Activated CD8-positive, alpha-beta memory T cell treated with anti-CD3 and anti-CD28 coated beads, Interleukin-2, amount 50 U/mL, for 1 hour (primary cell): ENCODE measurements around the gene CYTL1.
"Not testable (repeated sequence)": the region's sequence is repeated elsewhere in the genome, so short reads cannot be mapped to it uniquely, and the experiment has no call there.

ENCODE experiments used
- DNase-seq: peaks from one replicate; pipeline ENCODE4 v3.0.0-alpha.2; 2020; ENCODE audit errors: extremely low read depth

The CYTL1 gene

DNA sequence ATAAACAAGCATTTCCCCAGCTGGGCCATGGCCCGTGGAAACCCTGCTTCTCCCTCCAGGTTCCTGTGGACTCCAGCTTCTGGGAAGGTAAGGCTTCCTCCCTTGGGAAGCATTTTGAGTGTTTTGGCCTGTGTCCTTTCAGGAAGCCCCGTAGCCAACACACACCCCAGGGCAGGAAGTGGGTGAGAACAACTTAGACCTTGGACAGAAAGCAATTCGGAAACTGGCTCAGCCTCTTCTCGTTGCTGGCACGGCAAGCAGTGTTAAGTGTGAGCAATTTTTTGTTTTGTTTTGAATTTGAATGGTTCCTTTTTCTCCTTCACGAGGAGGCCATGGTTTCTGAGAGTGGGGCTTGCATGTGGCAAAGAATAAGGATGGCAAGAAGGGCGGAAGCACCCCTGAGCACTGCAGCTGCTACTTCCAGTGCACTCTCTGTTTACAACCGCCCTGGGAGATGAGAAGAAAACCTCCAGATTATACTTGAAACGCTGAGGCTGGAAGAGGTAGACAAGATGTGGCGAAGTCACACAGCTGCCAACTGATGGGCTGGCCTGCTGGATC lies 14.1 kb upstream of the CYTL1 start:
- DNase-seq = no peak

DNA sequence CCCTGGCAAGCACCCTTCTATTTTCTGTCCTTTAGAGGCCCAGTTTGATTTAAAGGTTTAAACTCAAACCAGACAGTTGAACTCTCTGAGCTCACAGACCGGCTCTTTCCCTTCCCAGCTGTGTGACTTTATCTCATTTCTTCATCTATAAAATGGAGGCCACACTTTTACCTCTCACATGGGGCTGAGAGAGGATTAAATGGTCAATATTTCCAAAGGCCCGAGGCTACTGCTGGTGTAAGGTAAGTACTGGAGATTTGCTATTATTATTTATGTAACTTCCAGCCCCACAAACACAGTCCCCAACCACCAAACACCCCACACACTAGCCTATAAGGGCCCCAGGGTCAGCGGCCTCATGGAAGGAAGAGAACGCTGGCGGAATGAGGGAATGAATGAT lies 13.6 kb upstream of the CYTL1 start:
- no peak for DNase-seq

DNA sequence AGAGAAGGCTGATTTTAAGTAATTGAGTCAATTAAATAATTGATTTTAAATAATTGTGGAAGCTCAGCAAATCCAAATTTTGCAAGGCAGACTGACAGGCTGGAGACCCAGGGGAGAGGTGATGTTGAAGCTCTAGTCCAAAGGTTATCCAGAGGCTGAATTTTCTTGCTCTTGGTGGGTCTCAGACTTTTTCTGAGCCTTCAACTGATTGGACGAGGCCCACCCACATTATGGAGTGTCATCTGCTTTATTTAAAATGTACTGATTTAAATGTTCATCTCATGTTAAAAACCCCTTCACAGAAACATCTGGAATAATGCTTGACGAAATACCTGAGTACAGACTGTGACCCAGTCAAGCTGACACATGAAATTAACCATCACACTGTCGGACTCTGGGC lies 11.7 kb upstream of the CYTL1 start:
- DNase-seq = no peak

DNA sequence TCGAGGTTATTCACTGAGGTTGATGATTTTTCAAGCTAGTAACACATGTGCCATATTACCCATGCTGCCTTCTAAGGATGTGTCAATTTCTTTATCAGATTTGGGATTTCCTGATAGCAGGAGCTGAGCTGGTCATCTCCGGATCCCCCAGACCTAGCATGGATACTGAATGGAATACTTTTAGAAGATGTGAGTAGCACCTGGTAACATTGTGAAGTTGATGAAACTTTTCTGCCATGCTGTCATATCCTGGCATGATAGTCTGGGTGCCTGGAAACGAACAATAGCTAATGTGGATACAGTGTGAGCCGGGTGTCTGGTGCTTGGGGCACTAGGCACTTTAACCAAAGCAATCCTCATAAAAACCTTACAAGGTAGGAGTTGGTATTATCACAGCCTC lies 11.0 kb upstream of the CYTL1 start:
- no peak for DNase-seq

DNA sequence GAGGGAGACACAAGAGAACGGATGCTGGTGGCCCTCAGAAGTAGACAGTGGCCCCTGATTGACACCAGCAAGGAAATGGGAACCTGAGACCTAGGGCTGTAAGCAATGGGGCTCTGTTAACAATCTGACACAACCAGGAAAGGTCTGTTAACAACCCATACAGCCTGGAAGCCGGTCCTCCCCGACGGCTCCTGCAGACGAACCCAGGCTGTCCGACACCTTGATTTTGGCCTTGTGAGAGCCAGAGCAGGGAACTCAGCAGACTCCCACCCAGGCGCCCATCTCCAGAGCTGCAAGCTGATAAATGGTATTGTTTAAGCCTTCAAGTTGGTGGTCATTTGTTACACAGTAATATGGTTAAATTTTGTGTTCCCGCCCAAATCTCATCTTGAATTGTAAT lies 10.2 kb upstream of the CYTL1 start:
- no peak for DNase-seq

DNA sequence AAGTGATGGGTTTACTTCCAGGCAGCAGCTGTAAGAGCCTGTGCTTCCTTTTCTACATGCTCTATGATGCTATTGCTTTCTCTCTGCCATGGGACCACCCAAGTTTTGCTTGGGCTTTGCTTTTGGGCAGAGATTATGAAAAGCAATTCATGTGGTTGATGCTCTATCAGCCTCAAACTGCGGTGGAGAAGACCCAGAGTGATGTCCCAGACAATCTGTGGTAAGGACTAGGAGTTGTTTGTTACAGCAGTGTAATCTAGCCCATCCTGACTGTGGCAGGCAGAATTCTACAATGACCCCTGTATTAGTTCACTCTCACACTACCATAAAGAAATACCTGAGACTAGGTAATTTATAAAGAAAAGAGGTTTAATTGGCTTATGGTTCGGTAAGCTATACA lies 9.2 kb upstream of the CYTL1 start:
- no peak for DNase-seq

DNA sequence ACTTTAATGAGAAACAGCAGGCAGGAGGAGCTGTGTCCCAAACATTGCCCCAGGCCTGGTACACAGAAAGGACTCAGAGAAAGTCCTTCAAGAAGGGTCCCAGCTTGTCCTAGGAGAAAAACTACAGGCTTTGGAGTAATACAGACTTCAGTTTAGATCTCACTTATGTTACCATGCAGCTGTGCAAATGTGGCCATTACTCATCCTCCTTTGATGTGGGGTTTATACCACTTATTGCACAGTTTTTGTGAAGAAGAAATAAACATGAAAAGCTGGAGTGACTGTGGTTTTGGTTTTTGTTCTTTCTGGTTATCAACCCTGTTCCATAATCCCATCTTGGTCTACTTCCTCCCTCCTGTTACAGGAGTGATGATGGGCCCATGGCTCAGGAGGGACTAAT lies 8.1 kb upstream of the CYTL1 start:
- no peak for DNase-seq

DNA sequence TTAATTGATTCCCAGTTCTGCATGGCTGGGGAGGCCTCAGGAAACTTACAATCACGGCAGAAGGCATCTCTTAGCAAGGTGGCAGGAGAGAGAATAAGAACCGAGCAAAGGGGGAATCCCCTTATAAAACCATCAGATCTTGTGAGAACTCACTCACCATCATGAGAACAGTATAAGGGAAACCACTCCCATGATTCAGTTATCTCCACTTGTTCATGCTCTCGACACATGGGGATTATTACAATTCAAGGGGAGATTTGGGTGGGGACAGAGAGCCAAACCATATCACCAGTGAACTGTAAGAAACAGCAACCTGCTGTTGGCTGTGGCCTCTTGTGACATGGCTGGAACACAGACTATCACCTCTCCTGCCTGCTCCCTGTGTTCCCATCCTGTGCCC lies 7.1 kb upstream of the CYTL1 start:
- no peak for DNase-seq

DNA sequence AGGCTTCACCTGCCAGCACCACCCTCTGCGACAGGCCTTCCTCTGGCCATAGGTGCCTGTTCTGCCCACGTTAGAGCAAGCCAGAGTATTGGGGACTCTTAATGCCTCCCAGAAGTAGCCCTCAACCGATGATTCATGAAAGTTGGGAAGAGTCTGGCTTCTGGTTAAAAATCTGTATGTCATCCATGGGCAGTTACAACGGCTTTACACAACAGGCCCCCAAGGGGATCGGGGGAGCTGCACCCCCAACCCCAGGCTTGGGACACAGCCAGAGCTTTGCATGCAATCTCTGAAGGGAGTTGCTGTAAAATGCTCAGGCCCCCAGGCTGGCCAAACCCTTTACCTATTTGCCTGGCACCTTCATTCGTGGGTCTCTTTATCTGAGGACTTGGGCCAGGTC lies 5.4 kb upstream of the CYTL1 start:
- DNase-seq = no peak

DNA sequence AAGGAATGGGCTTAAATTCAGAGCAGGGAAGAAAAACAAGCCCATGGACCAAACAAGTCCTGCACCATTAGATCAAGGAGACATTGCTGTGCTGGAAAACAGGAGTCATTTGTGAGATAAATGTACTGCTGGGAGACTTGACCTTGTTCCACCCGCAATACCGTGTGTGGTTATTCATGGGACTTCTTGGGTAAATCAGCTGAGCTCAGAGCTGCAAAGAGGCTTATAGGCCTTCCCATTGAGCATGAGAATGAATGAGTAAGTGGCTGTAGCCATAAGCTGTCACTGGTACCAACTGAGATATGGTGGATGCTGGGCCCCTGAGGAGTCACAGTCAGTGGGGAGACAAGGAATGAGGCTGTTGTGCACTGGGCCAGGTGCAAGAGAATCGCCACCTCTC lies 2.3 kb upstream of the CYTL1 start:
- no peak for DNase-seq

DNA sequence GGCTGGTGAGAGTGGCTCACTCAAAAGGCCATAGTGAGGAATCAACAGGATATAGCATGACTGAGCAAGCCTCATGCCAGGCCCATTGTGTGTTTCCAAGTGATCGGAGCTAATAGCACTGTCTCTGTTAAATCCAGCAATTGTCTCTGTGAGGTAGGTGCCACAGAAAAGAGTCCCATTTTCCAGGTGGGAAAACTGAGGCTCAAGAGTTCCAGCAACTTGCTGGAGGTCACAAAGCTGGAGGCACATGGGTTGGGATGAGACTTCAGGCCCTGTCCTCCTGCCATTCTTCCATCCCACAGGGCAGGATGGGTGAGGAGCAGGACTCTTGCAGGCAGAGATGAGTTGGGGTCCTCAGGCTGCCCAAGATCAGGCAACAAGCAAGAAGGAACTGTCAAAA lies 1.1 kb upstream of the CYTL1 start:
- DNase-seq = no peak

DNA sequence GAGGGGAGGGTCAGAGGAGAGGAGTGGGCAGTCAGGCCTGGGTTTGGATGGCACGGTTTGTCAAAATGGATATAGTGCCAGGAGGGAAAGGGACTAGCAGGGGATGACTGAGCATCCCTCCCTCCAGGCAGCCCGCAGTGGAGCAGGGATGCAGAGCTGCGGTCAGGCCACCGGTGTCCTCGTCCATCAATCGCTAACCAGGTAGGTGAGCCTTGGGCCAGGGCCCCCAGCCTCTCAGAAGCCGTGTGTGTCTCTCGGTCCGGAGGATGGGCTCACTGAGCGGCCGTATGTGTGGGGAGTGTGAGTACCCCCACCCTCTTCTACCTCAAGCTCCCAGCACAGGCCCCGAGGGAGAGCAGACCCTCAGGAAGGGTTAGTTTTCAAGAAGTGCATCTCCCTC lies 538 bp upstream of the CYTL1 start:
- DNase-seq = no peak

DNA sequence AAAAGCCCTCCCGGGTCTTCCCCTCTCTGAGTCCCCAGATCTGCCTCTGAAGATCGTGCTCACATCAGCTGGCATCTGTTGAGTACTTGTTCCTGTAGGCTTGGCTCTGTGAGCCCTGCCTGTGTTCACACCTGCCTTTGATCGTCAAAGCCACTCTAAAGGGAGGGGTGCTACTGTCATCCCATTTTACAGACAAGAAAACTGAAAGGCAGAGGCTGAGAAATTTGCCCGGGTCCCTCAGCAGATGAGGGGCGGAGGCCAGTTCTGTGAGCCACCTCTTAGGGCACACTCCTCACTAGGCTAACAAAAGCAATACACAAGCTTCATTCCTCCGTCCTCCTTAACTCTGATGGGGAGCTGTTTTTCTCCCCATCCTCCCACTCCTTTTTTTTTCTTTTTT lies 655 bp downstream of the CYTL1 start:
- no peak for DNase-seq

DNA sequence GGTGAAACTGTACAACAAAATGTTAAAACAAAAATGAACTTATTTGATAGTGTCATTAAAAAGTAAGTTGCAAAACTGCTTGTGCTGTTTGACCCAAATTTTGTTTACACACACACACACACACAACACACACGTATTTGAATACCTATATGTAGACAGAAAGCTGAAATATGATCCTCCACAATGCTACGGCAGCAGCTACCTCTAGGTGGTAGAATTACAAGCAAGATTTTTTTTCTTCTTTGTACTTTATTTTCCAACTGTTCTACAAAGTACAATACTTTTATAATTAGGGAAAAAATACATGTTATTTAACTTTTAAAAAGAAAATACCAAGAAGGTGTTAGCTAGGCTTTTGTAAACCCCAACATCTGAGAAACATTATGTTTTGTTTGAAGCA lies 1.2 kb downstream of the CYTL1 start:
- DNase-seq = no peak

DNA sequence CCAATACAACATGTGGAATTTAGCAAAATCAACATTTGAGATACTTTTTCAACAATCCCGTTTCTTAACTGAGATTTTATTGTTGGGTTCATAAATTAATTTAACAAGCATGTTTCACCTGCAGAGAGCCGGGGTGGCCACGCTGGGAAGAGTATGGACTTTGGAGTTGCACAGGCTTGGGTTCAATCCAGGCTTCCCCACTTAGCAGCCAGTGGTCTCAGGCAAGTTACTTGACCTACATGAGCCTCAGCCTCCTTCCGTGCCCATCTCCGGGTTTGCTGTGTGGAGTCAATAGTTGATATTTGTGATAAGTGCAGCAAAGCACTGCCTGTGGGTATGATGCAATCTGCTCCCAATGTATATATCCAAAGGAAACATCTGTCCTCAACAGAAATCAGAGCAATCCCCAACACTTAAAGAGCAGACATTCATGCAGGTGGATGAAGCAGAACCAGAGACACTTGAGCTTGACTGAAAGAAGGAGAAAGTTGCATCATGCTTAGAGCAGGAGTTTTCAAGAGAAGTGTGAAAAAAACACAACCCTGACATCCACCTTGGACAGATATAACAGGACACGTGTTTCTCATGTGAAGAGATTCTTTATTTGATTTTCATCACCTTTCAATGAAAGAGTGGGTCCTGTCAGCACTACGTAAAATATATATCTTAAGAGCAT lies 5.1 kb downstream of the CYTL1 start:
- DNase-seq = no peak

DNA sequence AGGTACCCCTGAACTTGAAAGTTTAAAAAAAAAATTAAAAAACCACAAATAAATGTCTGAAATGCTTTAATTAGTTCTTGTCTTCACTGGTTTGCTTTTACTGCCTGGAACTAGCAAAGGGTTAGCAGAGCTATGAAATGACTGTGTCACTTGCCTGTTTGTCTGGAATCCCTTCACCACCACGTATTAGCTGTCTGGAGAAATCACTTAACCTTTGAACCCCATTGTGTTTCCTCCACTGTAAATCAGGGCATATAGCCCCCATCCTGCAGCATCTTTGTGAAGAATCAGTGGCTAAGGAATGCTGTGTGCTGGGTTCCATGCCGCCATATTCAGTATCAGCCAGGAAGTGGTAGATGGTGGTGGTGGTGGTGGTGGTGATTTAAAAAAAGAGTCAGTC lies 6.3 kb downstream of the CYTL1 start:
- no peak for DNase-seq

DNA sequence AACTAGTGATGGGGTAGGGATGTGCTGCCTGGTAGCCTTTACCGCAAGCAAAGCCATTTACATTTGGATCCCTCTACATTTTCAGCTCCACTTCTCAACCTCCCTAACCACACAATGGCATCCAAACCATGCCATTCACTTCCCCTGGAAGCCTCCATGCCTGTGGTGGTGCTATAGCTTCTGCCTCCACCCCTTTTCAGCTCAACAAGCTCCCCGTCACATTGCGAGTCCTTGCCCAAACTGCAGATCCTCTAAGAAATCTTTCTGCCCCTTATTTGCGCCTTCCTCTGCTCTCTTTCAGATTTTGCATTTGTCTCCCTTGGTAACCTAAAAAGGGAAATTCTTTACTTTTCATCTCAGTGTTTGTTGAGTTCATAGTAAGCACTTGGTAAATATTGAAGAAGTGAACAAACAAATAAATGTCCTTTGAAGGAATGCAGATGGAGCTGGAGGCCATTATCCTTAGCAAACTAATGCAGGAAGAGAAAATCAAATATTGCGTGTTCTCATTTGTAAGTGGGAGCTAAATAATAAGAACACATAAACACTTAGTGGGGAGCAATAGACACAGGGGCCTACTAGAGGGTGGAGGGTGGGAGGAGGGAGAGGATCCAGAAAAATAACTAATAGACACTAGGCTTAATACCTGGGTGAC lies 6.9 kb downstream of the CYTL1 start:
- no peak for DNase-seq

DNA sequence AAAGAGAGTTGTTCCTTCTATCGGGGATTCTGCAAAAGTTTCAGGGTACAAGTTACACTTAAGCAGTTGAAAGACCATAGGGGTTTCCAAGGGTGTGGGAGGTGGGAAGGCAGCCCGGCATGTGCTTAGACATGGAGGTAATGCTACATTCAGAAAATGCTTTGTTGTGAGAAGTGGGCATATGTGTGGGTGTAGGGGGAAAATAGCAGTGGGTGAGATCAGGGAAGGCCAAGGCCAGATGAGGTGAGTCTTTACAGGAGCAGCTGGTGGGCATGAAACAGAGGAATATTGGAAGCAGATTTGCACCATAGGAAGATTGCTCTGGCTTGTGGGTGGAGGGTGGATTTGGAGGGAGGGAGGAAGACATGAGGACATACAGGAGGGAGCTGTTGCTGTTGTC lies 8.3 kb downstream of the CYTL1 start:
- no peak for DNase-seq

DNA sequence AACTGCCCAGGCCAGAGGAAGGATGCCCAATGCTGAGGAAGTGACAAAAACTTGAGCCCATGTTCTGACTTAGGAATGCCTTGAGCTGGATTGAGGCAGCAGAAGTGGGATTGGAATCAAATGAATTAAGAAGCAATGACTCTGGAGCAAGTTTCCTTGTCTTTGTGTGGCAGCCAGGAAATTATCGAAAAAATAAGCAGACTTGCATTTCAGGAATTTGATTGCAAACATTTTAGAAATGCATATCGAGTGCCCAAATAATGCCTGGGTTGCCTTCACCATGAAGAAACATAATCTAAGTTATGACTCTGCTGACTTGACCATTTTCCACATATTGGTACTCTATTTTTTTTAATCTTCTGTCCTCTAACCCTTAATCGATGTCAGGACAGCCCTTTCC lies 9.5 kb downstream of the CYTL1 start:
- no peak for DNase-seq

DNA sequence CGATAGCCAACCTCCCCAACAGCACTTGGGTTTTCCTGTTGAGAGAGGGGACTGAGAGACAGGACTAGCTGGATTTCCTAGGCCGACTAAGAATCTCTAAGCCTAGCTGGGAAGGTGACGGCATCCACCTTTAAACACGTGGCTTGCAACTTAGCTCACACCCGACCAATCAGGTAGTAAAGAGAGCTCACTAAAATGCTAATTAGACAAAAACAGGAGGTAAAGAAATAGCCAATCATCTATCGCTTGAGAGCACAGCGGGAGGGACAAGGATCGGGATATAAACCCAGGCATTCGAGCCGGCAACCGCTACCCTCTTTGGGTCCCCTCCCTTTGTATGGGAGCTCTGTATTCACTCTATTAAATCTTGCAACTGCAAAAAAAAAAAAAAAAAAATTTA lies 12.3 kb downstream of the CYTL1 start:
- not testable (repeated sequence) for DNase-seq

DNA sequence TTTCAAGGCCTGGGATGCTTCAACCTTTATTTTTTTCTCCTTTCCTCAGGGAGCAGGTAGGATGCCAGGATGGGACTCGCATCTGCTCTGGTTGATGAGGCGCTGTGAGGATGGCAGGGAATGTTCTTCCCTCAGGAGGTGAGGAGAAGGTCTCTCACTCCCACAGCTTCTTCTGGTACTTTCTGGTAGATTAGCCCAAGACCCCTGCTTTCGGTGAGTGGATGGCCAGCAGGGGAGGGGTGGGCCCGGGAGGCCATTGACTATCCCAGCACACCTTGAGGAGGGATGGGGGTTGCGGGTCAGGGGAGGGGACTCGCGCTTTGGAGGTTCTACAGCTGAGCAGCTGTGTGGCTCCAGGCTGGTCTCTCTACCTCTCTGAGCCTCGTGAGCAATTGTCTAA lies 14.8 kb downstream of the CYTL1 start:
- no peak for DNase-seq

DNA sequence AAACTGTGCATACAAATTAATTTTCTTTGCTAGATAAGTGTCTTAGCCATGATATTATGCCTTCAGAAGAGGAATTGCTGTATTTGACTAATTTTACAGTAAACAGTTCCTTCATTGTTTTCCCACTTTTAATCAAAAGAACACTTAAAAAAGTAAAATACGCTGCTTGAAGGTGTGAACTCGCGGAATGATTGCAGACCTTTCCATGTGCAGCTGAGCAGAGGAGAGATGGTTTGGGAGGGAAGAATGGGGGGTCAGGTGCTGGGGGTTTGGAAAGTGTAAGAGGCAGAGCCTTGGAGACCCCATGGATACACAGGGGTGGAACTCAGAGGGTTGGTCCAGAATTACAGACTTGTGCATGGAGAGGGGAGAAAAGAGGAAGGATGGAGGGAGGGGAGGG lies 15.3 kb downstream of the CYTL1 start:
- no peak for DNase-seq

DNA sequence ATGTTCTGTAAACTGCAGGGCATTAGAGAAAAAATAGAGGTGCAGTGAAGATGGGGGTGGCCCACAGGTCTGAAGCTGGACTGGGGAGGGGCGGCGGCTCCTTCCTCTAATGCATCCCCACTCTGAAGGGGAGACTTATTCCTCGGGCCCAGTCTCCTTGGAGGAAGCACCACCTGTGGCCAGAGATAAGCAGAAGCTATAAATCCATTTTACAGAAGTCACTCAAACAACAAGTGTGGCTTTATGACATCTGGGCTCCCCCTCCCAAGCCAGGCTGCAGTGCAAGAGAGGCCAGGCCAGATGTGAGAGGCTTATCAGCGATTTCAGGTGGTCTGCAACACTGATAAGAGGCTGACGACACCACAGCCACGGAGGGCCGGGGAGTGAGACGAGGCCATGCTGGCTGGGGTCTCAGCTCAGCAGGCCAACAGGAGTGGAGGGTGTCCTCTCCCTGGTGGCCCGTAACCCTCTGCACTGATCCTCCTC lies 15.8 kb downstream of the CYTL1 start:
- no peak for DNase-seq

DNA sequence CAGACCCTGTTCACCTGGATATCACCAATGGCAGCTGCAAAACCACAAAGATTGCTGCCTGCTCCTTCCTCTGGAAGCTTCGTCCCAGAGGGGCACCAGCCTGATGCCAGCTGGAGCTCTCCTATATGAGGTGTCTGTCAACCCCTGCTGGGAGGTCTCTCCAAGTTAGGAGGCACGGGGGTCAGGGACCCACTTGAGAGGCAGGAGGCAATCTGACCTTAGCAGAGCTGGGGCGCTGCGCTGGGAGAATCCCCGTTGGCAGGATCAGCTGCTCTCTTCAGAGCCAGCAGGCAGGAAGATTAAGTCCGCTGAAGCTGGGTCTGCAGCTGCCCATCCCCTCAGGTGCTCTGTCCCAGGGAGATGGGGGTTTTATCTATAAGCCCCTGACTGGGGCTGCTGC lies 17.6 kb downstream of the CYTL1 start:
- DNase-seq = not testable (repeated sequence)
